WI38 (cell line): ENCODE results near the gene GNPTG.
A peak's percentile ranks its signal among the peaks of the same experiment; 100 is the strongest.

Experiments used
- H3K4me3 ChIP-seq: 2 replicates; pipeline ENCODE4 v1.5.1; 2011; ENCODE audit warnings: low read depth, mild to moderate bottlenecking, control low read depth, low read length
- TF ChIP-seq, protein P1 (sequence below): IDR thresholded peaks from 2 replicates; pipeline ENCODE4 v1.5.1; 2012; ENCODE audit warnings: low read depth, mild to moderate bottlenecking, control low read depth, low read length

Gene GNPTG

DNA sequence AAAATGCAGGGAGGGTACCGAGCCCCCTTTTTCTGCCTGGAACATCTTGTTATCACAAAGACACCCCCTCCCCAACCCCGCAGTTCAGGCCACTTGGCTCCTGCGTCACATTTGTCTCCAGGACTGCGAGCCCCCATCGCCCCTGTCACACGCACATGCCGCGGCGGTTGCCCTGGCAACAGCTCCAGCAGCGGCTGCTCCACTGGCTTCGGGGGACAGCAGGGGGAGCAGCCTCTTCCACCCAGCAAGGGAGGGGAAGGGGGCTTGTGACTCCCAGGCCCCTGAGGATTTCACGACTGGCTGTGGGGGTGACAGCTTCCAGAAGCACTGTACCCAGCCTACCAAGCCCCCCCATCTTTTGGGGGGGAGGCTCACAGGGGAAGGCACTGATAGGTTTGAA, 15.7 kb upstream of the GNPTG start:
- no peak overlapping the region for H3K4me3 ChIP-seq
- TF ChIP-seq, protein P1, sequence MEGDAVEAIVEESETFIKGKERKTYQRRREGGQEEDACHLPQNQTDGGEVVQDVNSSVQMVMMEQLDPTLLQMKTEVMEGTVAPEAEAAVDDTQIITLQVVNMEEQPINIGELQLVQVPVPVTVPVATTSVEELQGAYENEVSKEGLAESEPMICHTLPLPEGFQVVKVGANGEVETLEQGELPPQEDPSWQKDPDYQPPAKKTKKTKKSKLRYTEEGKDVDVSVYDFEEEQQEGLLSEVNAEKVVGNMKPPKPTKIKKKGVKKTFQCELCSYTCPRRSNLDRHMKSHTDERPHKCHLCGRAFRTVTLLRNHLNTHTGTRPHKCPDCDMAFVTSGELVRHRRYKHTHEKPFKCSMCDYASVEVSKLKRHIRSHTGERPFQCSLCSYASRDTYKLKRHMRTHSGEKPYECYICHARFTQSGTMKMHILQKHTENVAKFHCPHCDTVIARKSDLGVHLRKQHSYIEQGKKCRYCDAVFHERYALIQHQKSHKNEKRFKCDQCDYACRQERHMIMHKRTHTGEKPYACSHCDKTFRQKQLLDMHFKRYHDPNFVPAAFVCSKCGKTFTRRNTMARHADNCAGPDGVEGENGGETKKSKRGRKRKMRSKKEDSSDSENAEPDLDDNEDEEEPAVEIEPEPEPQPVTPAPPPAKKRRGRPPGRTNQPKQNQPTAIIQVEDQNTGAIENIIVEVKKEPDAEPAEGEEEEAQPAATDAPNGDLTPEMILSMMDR = no peak

DNA sequence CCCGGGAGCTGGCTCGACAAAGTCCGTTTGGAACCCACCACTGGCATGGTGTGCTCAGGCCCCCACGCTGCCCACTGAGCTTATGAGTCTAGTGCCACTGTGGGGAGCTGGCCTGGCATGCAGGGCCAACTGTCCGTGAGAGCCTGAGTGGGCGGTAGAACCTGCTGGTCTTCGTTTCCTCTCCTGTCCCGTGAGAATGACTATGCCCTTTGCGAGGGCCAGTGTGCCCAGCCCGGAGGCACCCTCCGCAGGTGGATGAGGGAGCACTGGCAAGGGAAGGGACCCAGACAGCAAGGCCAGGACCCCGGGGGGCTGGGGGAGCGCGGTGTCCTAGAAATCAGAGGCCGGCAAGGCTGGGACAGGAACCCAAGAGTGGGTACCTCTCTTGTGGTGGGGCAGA, 15.1 kb upstream of the GNPTG start:
- TF ChIP-seq, protein P1 = no peak
- no peak overlapping the region for H3K4me3 ChIP-seq

DNA sequence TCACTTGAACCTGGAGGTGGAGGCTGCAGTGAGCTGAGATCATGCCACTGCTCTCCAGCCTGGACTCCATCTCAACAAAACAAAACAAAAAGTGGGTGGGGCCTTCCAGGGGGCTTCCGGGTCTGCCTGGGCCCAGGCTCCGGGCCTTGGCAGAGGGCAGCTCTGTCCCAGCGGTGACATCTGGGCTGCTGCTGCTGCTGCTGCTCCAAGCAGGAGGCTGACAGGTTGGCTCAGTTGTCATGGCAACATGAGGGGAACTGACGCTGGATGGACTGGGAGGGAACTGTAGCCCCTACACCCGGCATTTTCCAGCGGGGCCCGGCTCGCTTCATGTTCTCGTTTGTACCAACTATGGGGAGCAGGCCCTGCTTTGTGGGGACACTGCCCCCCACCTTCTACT, 14.2 kb upstream of the GNPTG start:
- H3K4me3 ChIP-seq = no peak overlapping the region
- TF ChIP-seq, protein P1 = no peak

DNA sequence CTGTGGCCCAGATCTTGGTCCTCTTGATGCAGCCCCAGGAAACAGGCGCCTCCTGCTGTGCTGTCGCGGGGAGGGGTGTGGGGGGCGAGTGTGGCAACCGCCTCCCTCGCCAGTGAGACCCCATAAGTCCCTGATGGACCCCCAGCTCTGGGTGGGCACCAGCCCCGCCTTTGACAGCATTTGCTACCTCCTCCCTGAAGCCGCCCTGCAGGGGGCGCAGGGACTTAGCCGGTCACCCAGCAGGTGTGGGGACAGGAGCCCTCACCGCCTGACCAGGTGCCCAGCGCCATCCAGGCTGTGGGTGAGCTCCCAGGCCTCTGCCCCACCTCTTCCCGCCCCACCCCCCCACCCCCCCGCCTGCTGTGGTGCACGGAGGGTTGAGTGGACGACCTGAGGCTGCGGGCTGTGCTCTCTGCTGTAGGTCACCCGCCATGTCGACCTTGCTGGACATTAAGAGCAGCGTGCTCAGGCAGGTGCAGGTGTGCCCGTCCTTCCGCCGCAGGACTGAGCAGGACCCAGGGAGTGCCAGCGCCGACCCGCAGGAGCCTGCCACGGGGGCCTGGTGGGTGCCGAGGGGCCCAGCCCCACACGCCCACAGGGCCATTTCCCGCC, 13.5 kb upstream of the GNPTG start:
- TF ChIP-seq, protein P1 = peak; percentile 27; the same call in 1 of the 2 replicates

DNA sequence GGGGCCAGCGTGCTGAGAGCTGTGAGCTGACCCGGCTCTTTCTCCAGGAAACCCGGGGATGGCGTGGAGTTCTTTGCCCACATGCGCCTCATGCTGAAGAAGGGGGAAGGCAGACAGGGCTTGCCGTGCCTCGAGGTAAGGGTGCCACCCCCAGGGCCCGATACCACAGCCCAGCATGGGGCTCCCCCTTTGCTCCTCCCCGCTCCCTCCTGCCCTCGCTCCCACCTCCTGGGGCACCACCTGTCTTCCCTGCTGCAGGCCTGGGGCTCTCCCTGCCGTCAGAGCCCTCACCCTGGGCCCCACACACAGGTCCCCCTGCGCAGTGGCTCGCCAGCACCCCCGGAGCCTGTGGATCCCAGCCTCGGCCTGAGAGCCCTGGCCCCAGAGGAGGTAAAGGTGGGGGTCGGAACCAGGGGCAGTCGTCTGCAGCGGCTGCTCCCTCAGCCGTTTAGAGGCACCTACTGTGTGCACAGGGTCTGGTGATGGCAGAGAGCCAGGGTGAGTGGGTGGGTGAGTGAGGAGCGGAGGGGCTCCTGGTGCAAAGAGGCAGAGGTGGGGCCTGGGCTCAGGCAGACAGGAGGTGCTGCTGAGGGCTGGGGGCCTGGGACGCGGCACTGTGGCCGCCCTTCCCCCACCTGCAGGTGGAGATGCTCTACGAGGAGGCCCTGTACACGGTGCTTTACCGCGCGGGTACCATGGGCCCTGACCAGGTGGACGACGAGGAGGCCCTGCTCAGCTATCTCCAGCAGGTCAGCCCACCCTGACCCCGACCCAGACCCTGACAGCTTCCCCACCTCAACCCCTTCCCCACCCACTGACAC, 12.7 kb upstream of the GNPTG start:
- TF ChIP-seq, protein P1 = no peak
- no peak overlapping the region for H3K4me3 ChIP-seq

More for the DNA sequence above, 13.5 kb upstream of the GNPTG start:
- H3K4me3 ChIP-seq = no peak overlapping the region

DNA sequence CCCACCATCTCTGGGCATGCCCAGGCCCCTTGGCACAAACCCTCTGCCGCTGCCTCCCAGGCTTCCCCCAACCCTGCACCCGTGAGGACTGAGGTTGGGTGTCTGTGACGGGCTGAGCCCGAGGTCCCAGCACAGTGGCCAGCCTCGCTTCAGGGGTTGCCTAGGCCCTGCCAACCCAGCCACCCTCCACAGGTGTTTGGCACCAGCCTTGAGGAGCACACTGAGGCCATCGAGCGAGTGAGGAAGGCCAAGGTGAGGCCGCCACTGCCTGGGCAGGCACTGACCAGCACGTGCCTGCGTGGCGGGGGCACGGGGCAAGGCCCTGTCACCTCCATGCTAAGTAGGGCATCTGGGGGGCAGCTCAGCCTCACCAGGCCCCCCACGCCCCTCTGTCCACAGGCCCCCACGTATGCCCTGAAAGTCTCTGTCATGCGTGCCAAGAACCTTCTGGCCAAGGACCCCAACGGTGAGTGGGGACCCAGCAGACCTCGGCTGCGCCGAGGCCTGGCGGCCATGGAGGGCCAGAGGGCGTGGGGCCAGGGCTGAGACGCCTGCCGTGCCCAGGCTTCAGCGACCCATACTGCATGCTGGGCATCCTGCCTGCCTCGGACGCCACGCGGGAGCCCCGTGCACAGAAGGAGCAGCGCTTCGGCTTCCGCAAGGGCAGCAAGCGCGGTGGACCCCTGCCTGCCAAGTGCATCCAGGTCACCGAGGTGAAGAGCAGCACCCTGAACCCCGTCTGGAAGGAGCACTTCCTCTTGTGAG, 10.8 kb upstream of the GNPTG start:
- TF ChIP-seq, protein P1 = no peak
- no peak overlapping the region for H3K4me3 ChIP-seq
